Thyroid gland (tissue), 4 donors: ENCODE data around the gene GRM8.

Experiments
- CTCF ChIP-seq, 6 experiments: fragments of 200-600 bp in 3 of 6; fragments of 450-650 bp in 3 of 6; sonication (generic) in 3 of 6; IDR thresholded peaks; one replicate each; pipeline ENCODE4 v1.5.1; 2016 to 2019; ENCODE audit warnings: antibody characterized with exemption in 6 of 6, mild to moderate bottlenecking in 2 of 6, inconsistent platforms in 1 of 6, moderate library complexity in 1 of 6
- POLR2A ChIP-seq, 2 donors: fragments of 450-650 bp; IDR thresholded peaks; one replicate each; pipeline ENCODE4 v1.6.1; 2017; ENCODE audit warnings: antibody characterized with exemption in 2 of 2, mild to moderate bottlenecking in 2 of 2, moderate library complexity in 1 of 2

GRCh38 chr7:127233630-127234029 lies 19.1 kb downstream of the GRM8 start:
- TF ChIP-seq CTCF (IDR thresholded peaks at IDR 0.05) = no peak
- TF ChIP-seq POLR2A (IDR thresholded peaks at IDR 0.05) = no peak
